WERI-Rb-1 (cell line): ENCODE results near the gene CIDEC.
A peak's percentile ranks its signal among the peaks of the same experiment; 100 is the strongest.

Experiments
- DNase-seq: peaks from one replicate; pipeline ENCODE4 v3.0.0-alpha.2; 2020
- H3K27ac ChIP-seq: fragments of 250-450 bp; sonication (Bioruptor Pico); 2 replicates; pipeline ENCODE4 v1.5.1; 2020; ENCODE audit warnings: mild to moderate bottlenecking, moderate library complexity
- H3K27me3 ChIP-seq: fragments of 250-450 bp; sonication (Bioruptor Pico); 2 replicates; pipeline ENCODE4 v1.5.1; 2021; ENCODE audit warnings: mild to moderate bottlenecking, low read depth, moderate library complexity; ENCODE audit not compliant: insufficient read depth, severe bottlenecking
- H3K36me3 ChIP-seq: fragments of 250-450 bp; sonication (Bioruptor Pico); 2 replicates; pipeline ENCODE4 v1.5.1; 2020; ENCODE audit warnings: mild to moderate bottlenecking, moderate library complexity
- H3K4me3 ChIP-seq: 2 replicates; pipeline ENCODE4 v1.5.1; 2011; ENCODE audit warnings: low read depth, mild to moderate bottlenecking, control low read depth, low read length
- H3K9me3 ChIP-seq: fragments of 250-450 bp; sonication (Bioruptor Pico); 2 replicates; pipeline ENCODE4 v1.5.1; 2021; ENCODE audit warnings: mild to moderate bottlenecking, moderate library complexity; ENCODE audit not compliant: severe bottlenecking
- TF ChIP-seq, protein P1 (sequence below): IDR thresholded peaks from 2 replicates; pipeline ENCODE4 v1.5.1; 2011; ENCODE audit warnings: low read depth, mild to moderate bottlenecking, control low read depth, inconsistent platforms, low read length

CIDEC gene

DNA sequence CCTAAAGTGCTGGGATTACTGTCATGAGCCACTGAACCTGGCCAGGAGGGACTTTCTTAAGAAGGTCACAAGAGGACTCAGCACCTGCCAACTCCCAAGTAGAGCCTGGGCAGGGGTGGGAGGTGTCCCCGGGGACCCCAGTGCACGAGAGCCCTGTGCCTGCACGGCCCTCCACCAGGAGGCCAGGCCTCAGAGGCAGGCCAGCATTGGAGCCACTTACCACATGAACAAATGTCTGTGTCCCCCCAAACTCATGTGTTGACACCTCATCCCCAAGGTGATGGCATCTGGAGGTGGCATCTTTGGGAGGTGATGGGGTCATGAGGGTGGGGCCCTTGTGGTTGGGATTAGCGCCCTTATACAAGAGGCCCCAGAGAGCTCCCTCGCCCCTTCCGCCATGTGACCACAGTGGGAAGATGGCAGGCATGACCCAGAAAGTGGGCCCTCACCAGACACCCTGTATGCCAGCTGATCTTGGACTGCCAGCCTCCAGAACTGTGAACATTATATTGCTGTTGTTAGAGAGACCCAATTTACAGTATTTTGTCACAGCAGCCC, 33.0 kb downstream of the CIDEC start:
- Histone ChIP-seq H3K9me3 (peaks cover 3% of the 10 kb centered on the region), H3K27me3 (no peaks in the 10 kb centered on the region), H3K4me3 (no peak overlapping the region), H3K27ac (no peak overlapping the region), H3K36me3 (peaks cover 5% of the 10 kb centered on the region; the same call in 1 of the 2 replicates)
- no peak for DNase-seq
- TF ChIP-seq, protein P1, sequence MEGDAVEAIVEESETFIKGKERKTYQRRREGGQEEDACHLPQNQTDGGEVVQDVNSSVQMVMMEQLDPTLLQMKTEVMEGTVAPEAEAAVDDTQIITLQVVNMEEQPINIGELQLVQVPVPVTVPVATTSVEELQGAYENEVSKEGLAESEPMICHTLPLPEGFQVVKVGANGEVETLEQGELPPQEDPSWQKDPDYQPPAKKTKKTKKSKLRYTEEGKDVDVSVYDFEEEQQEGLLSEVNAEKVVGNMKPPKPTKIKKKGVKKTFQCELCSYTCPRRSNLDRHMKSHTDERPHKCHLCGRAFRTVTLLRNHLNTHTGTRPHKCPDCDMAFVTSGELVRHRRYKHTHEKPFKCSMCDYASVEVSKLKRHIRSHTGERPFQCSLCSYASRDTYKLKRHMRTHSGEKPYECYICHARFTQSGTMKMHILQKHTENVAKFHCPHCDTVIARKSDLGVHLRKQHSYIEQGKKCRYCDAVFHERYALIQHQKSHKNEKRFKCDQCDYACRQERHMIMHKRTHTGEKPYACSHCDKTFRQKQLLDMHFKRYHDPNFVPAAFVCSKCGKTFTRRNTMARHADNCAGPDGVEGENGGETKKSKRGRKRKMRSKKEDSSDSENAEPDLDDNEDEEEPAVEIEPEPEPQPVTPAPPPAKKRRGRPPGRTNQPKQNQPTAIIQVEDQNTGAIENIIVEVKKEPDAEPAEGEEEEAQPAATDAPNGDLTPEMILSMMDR = no peak

DNA sequence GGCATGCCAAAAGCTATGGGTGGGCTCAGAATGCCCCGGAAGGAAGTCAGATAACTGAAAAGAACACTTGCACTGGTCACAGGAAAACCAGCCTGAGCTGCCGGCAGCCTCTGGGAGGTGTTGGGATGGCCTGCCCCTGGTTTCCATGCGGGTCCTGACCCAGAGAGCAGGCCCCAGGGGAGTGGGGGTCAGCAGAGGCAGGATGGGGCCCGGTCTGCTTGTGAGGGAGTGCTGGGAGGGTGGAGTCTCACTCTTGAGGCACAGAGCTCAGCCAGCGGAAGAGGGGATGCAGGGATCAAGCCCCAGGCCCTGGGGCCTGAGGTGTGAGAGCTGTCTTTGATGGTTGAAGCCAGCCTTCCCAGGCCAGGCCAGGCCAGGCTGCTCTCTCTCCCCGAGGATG, 33.8 kb downstream of the CIDEC start:
- Histone ChIP-seq H3K27ac (no peak overlapping the region), H3K36me3 (peaks cover 11% of the 10 kb centered on the region), H3K27me3 (no peaks in the 10 kb centered on the region), H3K9me3 (peaks cover 3% of the 10 kb centered on the region), H3K4me3 (no peak overlapping the region)
- DNase-seq = no peak
- TF ChIP-seq, protein P1 = no peak

DNA sequence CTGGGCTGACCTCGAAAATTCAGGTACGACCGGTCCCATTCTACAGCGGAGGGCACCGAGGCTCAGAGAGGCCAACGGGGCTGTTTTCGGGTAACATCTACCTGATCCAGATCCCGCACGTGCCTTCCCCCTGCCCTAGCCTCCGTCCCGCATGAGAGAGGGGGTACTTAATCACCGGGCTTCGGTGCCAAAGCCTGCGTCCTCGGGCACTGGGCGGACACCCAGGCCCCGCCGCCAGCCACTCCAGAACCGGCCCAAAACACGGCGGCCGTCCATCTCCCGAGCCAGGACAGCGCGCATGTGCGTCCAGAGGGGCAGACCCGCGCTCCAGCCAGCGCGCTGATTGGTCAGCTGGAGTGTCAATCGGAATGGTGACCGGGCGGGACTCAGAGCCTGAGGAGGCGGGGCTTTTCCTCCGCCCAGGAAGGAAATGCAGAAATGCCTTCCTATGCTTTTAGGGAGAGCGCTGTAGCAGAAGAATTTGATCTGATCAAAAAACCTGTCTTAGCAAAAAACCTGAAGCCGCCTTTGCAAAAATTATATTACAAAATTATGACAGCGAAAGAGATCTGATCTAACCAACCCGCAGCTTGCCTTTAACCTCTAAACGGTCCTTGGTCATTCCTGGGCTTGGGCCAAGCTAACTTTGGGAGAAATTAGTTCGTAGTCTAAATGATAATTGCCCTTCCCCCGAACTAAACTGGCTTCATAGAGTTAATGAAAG, 36.2 kb downstream of the CIDEC start, which contains the start of gene RPUSD3:
Gene RPUSD3 (minus strand): TSS at position 294 of the 724 bp plus-strand sequence. CDS start 18 bp downstream, at position 276.
- peak; percentile 96 for DNase-seq
- peaks cover 3% of the 10 kb centered on the region for H3K9me3 ChIP-seq
- H3K27me3 ChIP-seq = no peaks in the 10 kb centered on the region
- peak within 1 kb of the TSS; percentile 70 for H3K4me3 ChIP-seq
- TF ChIP-seq, protein P1 = no peak
- peaks cover 23% of the 10 kb centered on the region for H3K36me3 ChIP-seq
- H3K27ac ChIP-seq = peak within 1 kb of the TSS; percentile 34; the same call in 1 of the 2 replicates

DNA sequence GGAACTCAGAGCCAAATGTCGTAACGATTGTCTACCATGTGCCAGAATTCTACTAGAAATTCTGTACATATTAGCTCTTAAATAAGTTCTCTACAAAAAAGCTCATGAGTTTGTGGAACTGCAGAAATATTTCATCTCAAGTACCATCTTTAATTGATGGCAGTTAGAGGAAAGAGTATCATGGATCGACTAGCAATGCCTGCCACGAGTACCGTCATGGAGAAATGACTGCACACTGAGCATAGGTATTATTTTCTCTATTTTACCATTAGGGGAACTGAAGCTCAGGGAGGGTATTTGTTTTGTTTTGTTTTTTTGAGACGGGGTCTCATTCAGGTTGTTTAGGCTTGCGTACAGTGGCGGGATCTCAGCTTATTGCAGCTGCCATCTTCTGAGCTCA, 39.0 kb downstream of the CIDEC start:
- Histone ChIP-seq H3K9me3 (no peaks in the 10 kb centered on the region), H3K27me3 (no peaks in the 10 kb centered on the region), H3K4me3 (no peak overlapping the region), H3K27ac (no peak overlapping the region), H3K36me3 (peaks cover 23% of the 10 kb centered on the region)
- DNase-seq = no peak
- TF ChIP-seq, protein P1 = no peak

DNA sequence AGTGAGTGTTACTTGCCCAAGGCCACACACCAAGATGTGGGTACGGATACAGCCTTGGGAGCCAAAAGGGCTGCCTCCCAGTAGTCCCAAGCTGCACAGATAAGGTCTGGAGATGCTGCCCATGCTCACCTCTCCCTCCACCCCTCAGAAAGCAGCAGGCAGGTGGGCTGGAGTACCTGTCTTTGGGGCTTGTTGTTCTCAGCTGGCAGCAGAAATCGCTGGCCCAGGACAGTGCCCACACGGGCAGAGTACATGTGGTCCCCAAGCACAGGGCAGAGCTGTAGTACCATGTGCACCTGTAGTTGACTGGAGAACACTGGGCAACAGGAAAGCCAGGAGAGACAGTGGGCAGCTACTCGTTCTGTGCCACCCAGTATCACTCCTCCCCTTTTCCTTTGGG, 41.2 kb downstream of the CIDEC start:
- H3K27ac ChIP-seq = no peak overlapping the region
- H3K9me3 ChIP-seq = no peaks in the 10 kb centered on the region
- no peak overlapping the region for H3K4me3 ChIP-seq
- TF ChIP-seq, protein P1 = no peak
- no peaks in the 10 kb centered on the region for H3K27me3 ChIP-seq
- peaks cover 30% of the 10 kb centered on the region for H3K36me3 ChIP-seq
- DNase-seq = no peak
